ENCODE results near the gene NOXRED1.

DNA sequence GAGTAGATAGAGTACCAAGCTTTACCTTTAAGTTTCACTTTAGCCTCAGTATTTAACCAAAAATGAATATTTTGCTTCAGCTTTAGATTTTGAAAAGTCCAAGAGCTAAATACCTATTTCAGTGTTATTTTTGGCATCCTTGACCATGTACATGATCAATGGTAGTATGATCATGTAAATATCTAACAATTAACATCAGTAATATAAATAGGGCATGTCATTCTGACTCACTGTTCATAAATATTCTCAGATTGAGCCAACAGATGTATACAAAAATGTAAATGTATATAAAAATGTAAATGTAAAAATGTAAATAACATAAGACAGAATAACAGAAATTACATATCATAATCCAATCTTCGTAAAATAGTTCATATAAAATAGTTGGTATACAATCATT, 15.3 kb upstream of the NOXRED1 start:
- TF ChIP-seq, protein P1, sequence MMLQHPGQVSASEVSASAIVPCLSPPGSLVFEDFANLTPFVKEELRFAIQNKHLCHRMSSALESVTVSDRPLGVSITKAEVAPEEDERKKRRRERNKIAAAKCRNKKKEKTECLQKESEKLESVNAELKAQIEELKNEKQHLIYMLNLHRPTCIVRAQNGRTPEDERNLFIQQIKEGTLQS (CRISPR knock-in tag; conservative IDR thresholded peaks at IDR 0.05), result no peak
- no peak for TF ChIP-seq NR2C2 (CRISPR knock-in tag; IDR thresholded peaks at IDR 0.05)
- no peak for TF ChIP-seq NFYB (CRISPR knock-in tag; conservative IDR thresholded peaks at IDR 0.05; ENCODE audit: low read depth)
- TF ChIP-seq, protein P2, sequence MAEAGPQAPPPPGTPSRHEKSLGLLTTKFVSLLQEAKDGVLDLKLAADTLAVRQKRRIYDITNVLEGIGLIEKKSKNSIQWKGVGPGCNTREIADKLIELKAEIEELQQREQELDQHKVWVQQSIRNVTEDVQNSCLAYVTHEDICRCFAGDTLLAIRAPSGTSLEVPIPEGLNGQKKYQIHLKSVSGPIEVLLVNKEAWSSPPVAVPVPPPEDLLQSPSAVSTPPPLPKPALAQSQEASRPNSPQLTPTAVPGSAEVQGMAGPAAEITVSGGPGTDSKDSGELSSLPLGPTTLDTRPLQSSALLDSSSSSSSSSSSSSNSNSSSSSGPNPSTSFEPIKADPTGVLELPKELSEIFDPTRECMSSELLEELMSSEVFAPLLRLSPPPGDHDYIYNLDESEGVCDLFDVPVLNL (CRISPR knock-in tag; IDR thresholded peaks at IDR 0.05; ENCODE audit: borderline replicate concordance, low read depth), result no peak
- TF ChIP-seq PRRX2 (CRISPR knock-in tag; IDR thresholded peaks at IDR 0.05), result no peak
- TF ChIP-seq, protein P3, sequence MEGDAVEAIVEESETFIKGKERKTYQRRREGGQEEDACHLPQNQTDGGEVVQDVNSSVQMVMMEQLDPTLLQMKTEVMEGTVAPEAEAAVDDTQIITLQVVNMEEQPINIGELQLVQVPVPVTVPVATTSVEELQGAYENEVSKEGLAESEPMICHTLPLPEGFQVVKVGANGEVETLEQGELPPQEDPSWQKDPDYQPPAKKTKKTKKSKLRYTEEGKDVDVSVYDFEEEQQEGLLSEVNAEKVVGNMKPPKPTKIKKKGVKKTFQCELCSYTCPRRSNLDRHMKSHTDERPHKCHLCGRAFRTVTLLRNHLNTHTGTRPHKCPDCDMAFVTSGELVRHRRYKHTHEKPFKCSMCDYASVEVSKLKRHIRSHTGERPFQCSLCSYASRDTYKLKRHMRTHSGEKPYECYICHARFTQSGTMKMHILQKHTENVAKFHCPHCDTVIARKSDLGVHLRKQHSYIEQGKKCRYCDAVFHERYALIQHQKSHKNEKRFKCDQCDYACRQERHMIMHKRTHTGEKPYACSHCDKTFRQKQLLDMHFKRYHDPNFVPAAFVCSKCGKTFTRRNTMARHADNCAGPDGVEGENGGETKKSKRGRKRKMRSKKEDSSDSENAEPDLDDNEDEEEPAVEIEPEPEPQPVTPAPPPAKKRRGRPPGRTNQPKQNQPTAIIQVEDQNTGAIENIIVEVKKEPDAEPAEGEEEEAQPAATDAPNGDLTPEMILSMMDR (IDR thresholded peaks at IDR 0.05), result no peak
- TF ChIP-seq, protein P4, sequence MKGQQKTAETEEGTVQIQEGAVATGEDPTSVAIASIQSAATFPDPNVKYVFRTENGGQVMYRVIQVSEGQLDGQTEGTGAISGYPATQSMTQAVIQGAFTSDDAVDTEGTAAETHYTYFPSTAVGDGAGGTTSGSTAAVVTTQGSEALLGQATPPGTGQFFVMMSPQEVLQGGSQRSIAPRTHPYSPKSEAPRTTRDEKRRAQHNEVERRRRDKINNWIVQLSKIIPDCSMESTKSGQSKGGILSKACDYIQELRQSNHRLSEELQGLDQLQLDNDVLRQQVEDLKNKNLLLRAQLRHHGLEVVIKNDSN (CRISPR knock-in tag; IDR thresholded peaks at IDR 0.05), result no peak
- TF ChIP-seq, protein P5, sequence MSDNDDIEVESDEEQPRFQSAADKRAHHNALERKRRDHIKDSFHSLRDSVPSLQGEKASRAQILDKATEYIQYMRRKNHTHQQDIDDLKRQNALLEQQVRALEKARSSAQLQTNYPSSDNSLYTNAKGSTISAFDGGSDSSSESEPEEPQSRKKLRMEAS (CRISPR knock-in tag; IDR thresholded peaks at IDR 0.05), result no peak
- no peak for TF ChIP-seq ETV6 (CRISPR knock-in tag; IDR thresholded peaks at IDR 0.05)
- TF ChIP-seq TEAD4 (CRISPR knock-in tag; IDR thresholded peaks at IDR 0.05), result no peak
- TF ChIP-seq, protein P6, sequence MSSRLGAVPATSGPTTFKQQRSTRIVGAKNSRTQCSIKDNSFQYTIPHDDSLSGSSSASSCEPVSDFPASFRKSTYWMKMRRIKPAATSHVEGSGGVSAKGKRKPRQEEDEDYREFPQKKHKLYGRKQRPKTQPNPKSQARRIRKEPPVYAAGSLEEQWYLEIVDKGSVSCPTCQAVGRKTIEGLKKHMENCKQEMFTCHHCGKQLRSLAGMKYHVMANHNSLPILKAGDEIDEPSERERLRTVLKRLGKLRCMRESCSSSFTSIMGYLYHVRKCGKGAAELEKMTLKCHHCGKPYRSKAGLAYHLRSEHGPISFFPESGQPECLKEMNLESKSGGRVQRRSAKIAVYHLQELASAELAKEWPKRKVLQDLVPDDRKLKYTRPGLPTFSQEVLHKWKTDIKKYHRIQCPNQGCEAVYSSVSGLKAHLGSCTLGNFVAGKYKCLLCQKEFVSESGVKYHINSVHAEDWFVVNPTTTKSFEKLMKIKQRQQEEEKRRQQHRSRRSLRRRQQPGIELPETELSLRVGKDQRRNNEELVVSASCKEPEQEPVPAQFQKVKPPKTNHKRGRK (CRISPR knock-in tag; IDR thresholded peaks at IDR 0.05; ENCODE audit: borderline replicate concordance), result no peak
- no peak for TF ChIP-seq FOXK1 (CRISPR knock-in tag; IDR thresholded peaks at IDR 0.05)
- TF ChIP-seq, protein P7, sequence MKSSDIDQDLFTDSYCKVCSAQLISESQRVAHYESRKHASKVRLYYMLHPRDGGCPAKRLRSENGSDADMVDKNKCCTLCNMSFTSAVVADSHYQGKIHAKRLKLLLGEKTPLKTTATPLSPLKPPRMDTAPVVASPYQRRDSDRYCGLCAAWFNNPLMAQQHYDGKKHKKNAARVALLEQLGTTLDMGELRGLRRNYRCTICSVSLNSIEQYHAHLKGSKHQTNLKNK (CRISPR knock-in tag; IDR thresholded peaks at IDR 0.05), result no peak
